NCI-H1694 treated with DMSO at 0.1 percent for 48 hours (cell line): ENCODE data around the gene PEX16.
A peak's percentile ranks its signal among the peaks of the same experiment; 100 is the strongest.

Experiments used
- DNase-seq: peaks from one replicate; lab custom pipeline; 2025; lab: John Stamatoyannopoulos, UW

PEX16 gene

GRCh38 chr11:45897556-45897955, 20.1 kb downstream of the PEX16 start:
- DNase-seq, result no peak

- DNase-seq, result peak; percentile 21
Measured at GRCh38 chr11:45896422-45896984, 21.2 kb downstream of the PEX16 start.

- DNase-seq, result no peak
Measured at GRCh38 chr11:45895553-45896259, 22.0 kb downstream of the PEX16 start.

- DNase-seq, result no peak
Measured at GRCh38 chr11:45894555-45895247, 23.0 kb downstream of the PEX16 start.

- DNase-seq, result no peak
Measured at GRCh38 chr11:45892856-45893255, 24.8 kb downstream of the PEX16 start.

GRCh38 chr11:45890886-45891550, 26.7 kb downstream of the PEX16 start:
- no peak for DNase-seq

- no peak for DNase-seq
Measured at GRCh38 chr11:45889966-45890365, 27.7 kb downstream of the PEX16 start.

- DNase-seq, result no peak
Measured at GRCh38 chr11:45889555-45889954, 28.1 kb downstream of the PEX16 start.

- no peak for DNase-seq
Measured at GRCh38 chr11:45887587-45887986, 30.1 kb downstream of the PEX16 start.

GRCh38 chr11:45886816-45887520, 30.7 kb downstream of the PEX16 start:
- DNase-seq, result no peak

- DNase-seq, result no peak
Measured at GRCh38 chr11:45885921-45886721, 31.6 kb downstream of the PEX16 start.

GRCh38 chr11:45885274-45885920, 32.3 kb downstream of the PEX16 start, which contains the start of gene MAPK8IP1:
TSS of gene MAPK8IP1 (plus strand) at chr11:45885651. CDS start at chr11:45885821, 170 bp downstream.
- DNase-seq, result no peak

GRCh38 chr11:45884596-45885185, 33.0 kb downstream of the PEX16 start:
- DNase-seq, result no peak

- DNase-seq, result no peak
Measured at GRCh38 chr11:45881708-45882368, 35.8 kb downstream of the PEX16 start.

GRCh38 chr11:45880772-45881570, 36.7 kb downstream of the PEX16 start:
- DNase-seq, result peak; percentile 78

GRCh38 chr11:45879803-45880686, 37.6 kb downstream of the PEX16 start:
- DNase-seq, result no peak

GRCh38 chr11:45877845-45878244, 39.8 kb downstream of the PEX16 start:
- no peak for DNase-seq

GRCh38 chr11:45877221-45877620, 40.5 kb downstream of the PEX16 start:
- DNase-seq, result no peak
